Endothelial cell of umbilical vein (primary cell): ENCODE measurements around the gene LKAAEAR1. TPM values are rescaled to one million over a fixed set of nuclear protein-coding genes. Genes with fewer than 3 reads are reported as not detected.

Source experiments
- BruUV-seq: library from RNA; stranded (reverse); fragments of 400-500 nt; replicated peaks from 2 replicates; lab custom pipeline; 2021; lab: Mats Ljungman, UMichigan
- CTCF ChIA-PET: fragments of 300-600, 350-600 bp; sonication (Branson Sonifier 250); formaldehyde crosslinking; loops from one replicate; lab custom pipeline; 2021; ENCODE audit warnings: antibody characterized with exemption, inconsistent platforms; lab: Charles Lee
- POLR2A ChIA-PET: fragments of 300-600, 350-600 bp; sonication (Branson Sonifier 250); formaldehyde crosslinking; loops from one replicate; lab custom pipeline; 2021; ENCODE audit warnings: antibody characterized with exemption, inconsistent platforms; lab: Charles Lee
- DNase-seq: peaks from one replicate; pipeline ENCODE4 v3.0.0-alpha.2; 2011; ENCODE audit warnings: low read depth, low spot score
- FAIRE-seq: peaks from 2 replicates; lab custom pipeline; 2011; peaks lifted over from hg19 to GRCh38; lab: Jason Lieb, UNC
- H2AFZ ChIP-seq: 2 replicates; pipeline ENCODE4 v1.6.0; 2012; ENCODE audit warnings: low read depth, low read length, control low read depth, inconsistent platforms
- H3K27ac ChIP-seq: 2 replicates; pipeline ENCODE4 v1.5.1; 2011; ENCODE audit warnings: low read depth, mild to moderate bottlenecking, control low read depth, low read length, moderate library complexity; ENCODE audit not compliant: insufficient read depth
- H3K27me3 ChIP-seq, 2 experiments: 2 replicates each; pipeline versions ENCODE4 v1.6.0 to v1.6.1; 2011; ENCODE audit warnings: low read length in 2 of 2, mixed read lengths in 1 of 2; ENCODE audit not compliant: control insufficient read depth in 2 of 2, insufficient read depth in 2 of 2
- H3K36me3 ChIP-seq, 2 experiments: 2 replicates in 1 of 2; 3 replicates in 1 of 2; pipeline ENCODE4 v1.5.1; 2011; ENCODE audit warnings: low read length in 2 of 2, mild to moderate bottlenecking in 1 of 2, moderate library complexity in 1 of 2; ENCODE audit not compliant: control insufficient read depth in 2 of 2, insufficient read depth in 2 of 2; ENCODE audit errors: extremely low read depth in 1 of 2
- H3K4me1 ChIP-seq: 3 replicates; pipeline ENCODE4 v1.5.1; 2011; ENCODE audit warnings: mild to moderate bottlenecking, low read length; ENCODE audit not compliant: control insufficient read depth, insufficient read depth; ENCODE audit errors: extremely low read depth
- H3K4me2 ChIP-seq: 2 replicates; pipeline ENCODE4 v1.6.1; 2011; ENCODE audit warnings: low read length, control low read depth, mixed read lengths; ENCODE audit not compliant: insufficient read depth
- H3K4me3 ChIP-seq, 3 experiments: fragments of 200-600 bp in 1 of 3; sonication (generic), shearing (Covaris generic) in 1 of 3; replicated peaks in 1 of 3; 2 replicates each; pipeline ENCODE4 v1.5.1; 2011 to 2016; ENCODE audit warnings: control low read depth in 3 of 3, low read length in 3 of 3, mild to moderate bottlenecking in 2 of 3, inconsistent platforms in 1 of 3, low read depth in 1 of 3, moderate library complexity in 1 of 3; ENCODE audit not compliant: insufficient read depth in 1 of 3
- H3K79me2 ChIP-seq: 2 replicates; pipeline ENCODE4 v1.6.0; 2012; ENCODE audit warnings: low read length, inconsistent platforms; ENCODE audit not compliant: control insufficient read depth, insufficient read depth
- H3K9ac ChIP-seq: replicated peaks from 2 replicates; pipeline ENCODE3; 2011; ENCODE audit warnings: low read length, control low read depth; ENCODE audit not compliant: insufficient read depth; ENCODE audit errors: extremely low read depth
- H3K9me1 ChIP-seq: replicated peaks from 3 replicates; pipeline ENCODE4 v1.6.0; 2011; ENCODE audit warnings: mild to moderate bottlenecking, low read length; ENCODE audit not compliant: control insufficient read depth, insufficient read depth; ENCODE audit errors: extremely low read depth
- H3K9me3 ChIP-seq: replicated peaks from 2 replicates; pipeline ENCODE4 v1.5.1; 2012; ENCODE audit warnings: low read length, inconsistent platforms; ENCODE audit not compliant: control insufficient read depth, insufficient read depth
- H4K20me1 ChIP-seq: replicated peaks from 2 replicates; pipeline ENCODE3; 2011; ENCODE audit warnings: mild to moderate bottlenecking, low read length; ENCODE audit not compliant: control insufficient read depth, insufficient read depth; ENCODE audit errors: extremely low read depth
- FOS ChIP-seq: IDR thresholded peaks from 2 replicates; pipeline ENCODE4 v1.6.1; 2011; ENCODE audit warnings: mild to moderate bottlenecking, low read length, moderate library complexity, borderline replicate concordance; ENCODE audit not compliant: insufficient read depth
- JUN ChIP-seq: IDR thresholded peaks from 2 replicates; pipeline ENCODE4 v1.6.1; 2011; ENCODE audit warnings: borderline replicate concordance, low read depth; ENCODE audit not compliant: insufficient read length, insufficient read depth
- MAX ChIP-seq: IDR thresholded peaks from 2 replicates; pipeline ENCODE4 v1.6.1; 2011; ENCODE audit not compliant: insufficient read depth, insufficient read length
- MYC ChIP-seq: IDR thresholded peaks from one replicate; pipeline ENCODE4 v1.6.1; 2011; ENCODE audit warnings: mild to moderate bottlenecking, low read depth, low read length
- POLR2A ChIP-seq: IDR thresholded peaks from 2 replicates; pipeline ENCODE4 v1.6.1; 2012; ENCODE audit warnings: low read depth, mild to moderate bottlenecking, control low read depth, low read length
- POLR2AphosphoS5 ChIP-seq: IDR thresholded peaks from 2 replicates; pipeline ENCODE4 v1.6.1; 2012; ENCODE audit warnings: low read depth, mild to moderate bottlenecking, control low read depth, low read length, moderate library complexity; ENCODE audit not compliant: insufficient read depth
- dilution Hi-C: fragments of 300-500 bp; cut with MboI; formaldehyde crosslinking; loops from one replicate; pipeline ENCODE4 v1.15.0; 2019; ENCODE audit warnings: low sequenced_read_pairs; ENCODE audit not compliant: extremely low pct_ligation_motif_present
- intact Hi-C: fragments of 100-400 bp; cut with micrococcal nuclease; formaldehyde crosslinking; loops from one replicate; pipeline ENCODE4 v1.10.0; 2022
- polyA plus RNA-seq, 4 experiments: library from polyadenylated mRNA; depleted of rRNA in 3 of 4; stranded (reverse) in 3 of 4; unstranded in 1 of 4; fragments of >200 nt; gene quantifications; 2 replicates each; pipeline versions ENCODE4 v1.2.1 to v1.2.3, GENCODE V29; 2011 to 2012; ENCODE audit warnings: missing spikeins in 1 of 4
- total RNA-seq: library from RNA; stranded (reverse); gene quantifications from 2 replicates; pipeline ENCODE4 v1.2.3, GENCODE V29; 2021
- TF ChIP-seq, protein P1 (sequence below), 2 donors: IDR thresholded peaks; 1 replicate in 1 of 2; 2 replicates in 1 of 2; pipeline ENCODE4 v1.5.1; 2011; ENCODE audit warnings: low read length in 2 of 2, mild to moderate bottlenecking in 2 of 2, moderate library complexity in 2 of 2, control low read depth in 1 of 2, inconsistent platforms in 1 of 2, low read depth in 1 of 2; ENCODE audit not compliant: insufficient read depth in 1 of 2; ENCODE audit errors: extremely low read depth in 1 of 2

The LKAAEAR1 gene
- total and polyA plus RNA-seq, 2 donors (not counting 3 experiments of a cell fraction or from before 2014, with no cell fraction given): 0.29 TPM; not detected in 1

DNA sequence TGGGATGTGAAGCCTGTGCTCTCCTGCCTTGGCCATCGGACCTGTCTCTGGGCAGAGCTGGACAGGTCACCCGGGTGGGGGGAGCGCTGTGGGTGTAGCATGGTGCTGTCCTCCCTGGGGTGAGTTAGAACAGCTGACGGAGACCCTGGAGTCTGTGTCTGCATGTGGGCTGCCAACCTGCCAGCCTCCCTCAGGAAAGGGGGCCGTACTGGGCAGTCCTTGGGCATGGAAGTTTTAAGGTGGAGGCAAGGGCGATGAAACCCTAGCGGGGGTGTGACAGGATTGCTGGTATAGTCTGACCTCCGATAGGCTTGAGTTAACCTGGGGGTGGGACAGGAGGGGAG, 37.2 kb downstream of the LKAAEAR1 start:
- ChIA-PET CTCF (interaction anchor here (0.8 to 1.6 kb wide), 4 partner anchors 8 to 14 kb away, joined by 3 to 16 read pairs (median 4); no protein-coding TSS in a partner anchor), POLR2A (interaction anchor here (1.3 kb wide), 1 partner anchor 10 kb away, joined by 4 read pairs; no protein-coding TSS in a partner anchor)
- DNase-seq (peak; percentile 28), FAIRE-seq (no peak)
- intact Hi-C loops (loop anchor here (1.0 kb wide), 1 partner anchor 8 kb away; no protein-coding TSS in a partner anchor), dilution Hi-C loops (no loop called here)
- Histone ChIP-seq H3K79me2 (peaks cover 20% of the 10 kb centered on the region), H3K9me3 (no peaks in the 10 kb centered on the region), H3K4me3 (peak overlapping the region; percentile 76 to 88 (median 88)), H3K27ac (no peak overlapping the region), H3K9me1 (no peaks in the 10 kb centered on the region), H3K4me2 (peak overlapping the region; percentile 76), H3K9ac (peak overlapping the region; percentile 54), H4K20me1 (peaks cover 3% of the 10 kb centered on the region), H2AFZ (no peak overlapping the region), H3K36me3 (peaks cover 9 to 13% of the 10 kb centered on the region in 2 experiments), H3K4me1 (peaks cover 62% of the 10 kb centered on the region), H3K27me3 (no peaks in the 10 kb centered on the region)
- no TSS peak for BruUV-seq
- TF ChIP-seq FOS: no peak
- peak; percentile 63 for TF ChIP-seq POLR2A

DNA sequence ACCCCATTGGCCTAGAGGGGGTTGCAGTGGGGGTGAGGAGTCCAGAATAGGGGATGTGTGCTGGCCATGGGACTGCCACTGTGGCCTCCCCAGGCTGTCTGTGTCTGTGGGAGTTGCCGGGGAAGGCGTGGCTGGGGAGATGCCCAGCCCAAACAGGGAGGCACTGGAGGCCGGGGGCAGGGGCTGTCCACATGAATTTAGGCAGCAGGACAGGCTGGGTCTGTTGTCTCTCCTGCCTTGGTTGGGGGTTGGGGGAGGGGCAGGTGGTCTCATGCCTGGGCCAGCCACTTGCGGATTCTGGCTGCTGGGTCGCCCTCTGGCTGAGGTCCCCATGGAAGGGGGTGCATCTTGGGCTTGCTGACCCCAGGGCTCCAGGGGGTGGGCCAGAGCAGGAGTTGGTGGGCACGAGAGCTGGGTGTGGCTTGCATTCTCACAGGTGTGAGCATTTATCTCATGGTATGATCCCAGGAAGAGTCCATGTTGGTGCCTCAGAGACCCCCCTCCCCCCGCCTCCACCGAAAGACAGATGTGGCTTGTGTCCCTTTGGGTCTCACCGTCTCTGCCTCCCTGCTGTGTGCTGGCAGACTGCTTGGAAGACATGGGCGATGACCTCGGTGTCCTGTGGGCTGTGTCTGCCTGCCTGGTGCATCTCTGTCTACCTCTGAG, 38.7 kb downstream of the LKAAEAR1 start:
- POLR2A ChIA-PET: interaction anchor here (1.0 to 1.9 kb wide), 2 partner anchors 9 to 12 kb away, joined by 4 to 12 read pairs; no protein-coding TSS in a partner anchor
- no peaks in the 10 kb centered on the region for H3K27me3 ChIP-seq

More for the DNA sequence above, 38.7 kb downstream of the LKAAEAR1 start:
- CTCF ChIA-PET: interaction anchor here (0.7 to 1.9 kb wide), 4 partner anchors 10 to 65 kb away, joined by 3 to 7 read pairs (median 5); partner anchors contain the start of genes PRPF6 and SAMD10
- Histone ChIP-seq H3K9me1 (no peaks in the 10 kb centered on the region), H2AFZ (no peak overlapping the region), H3K4me2 (no peak overlapping the region), H3K79me2 (peaks cover 20% of the 10 kb centered on the region), H3K9me3 (no peaks in the 10 kb centered on the region), H3K4me3 (no peak overlapping the region), H3K27ac (no peak overlapping the region), H3K9ac (no peak overlapping the region), H4K20me1 (peaks cover 3% of the 10 kb centered on the region), H3K36me3 (peaks cover 9 to 13% of the 10 kb centered on the region in 2 experiments), H3K4me1 (peaks cover 67% of the 10 kb centered on the region)
- no TSS peak for BruUV-seq
- dilution Hi-C loops: no loop called here
- peak; percentile 49 for DNase-seq
- TF ChIP-seq JUN (no peak), MYC (no peak), POLR2AphosphoS5 (no peak), MAX (no peak), FOS (no peak), POLR2A (peak; percentile 53)
- TF ChIP-seq, protein P1, sequence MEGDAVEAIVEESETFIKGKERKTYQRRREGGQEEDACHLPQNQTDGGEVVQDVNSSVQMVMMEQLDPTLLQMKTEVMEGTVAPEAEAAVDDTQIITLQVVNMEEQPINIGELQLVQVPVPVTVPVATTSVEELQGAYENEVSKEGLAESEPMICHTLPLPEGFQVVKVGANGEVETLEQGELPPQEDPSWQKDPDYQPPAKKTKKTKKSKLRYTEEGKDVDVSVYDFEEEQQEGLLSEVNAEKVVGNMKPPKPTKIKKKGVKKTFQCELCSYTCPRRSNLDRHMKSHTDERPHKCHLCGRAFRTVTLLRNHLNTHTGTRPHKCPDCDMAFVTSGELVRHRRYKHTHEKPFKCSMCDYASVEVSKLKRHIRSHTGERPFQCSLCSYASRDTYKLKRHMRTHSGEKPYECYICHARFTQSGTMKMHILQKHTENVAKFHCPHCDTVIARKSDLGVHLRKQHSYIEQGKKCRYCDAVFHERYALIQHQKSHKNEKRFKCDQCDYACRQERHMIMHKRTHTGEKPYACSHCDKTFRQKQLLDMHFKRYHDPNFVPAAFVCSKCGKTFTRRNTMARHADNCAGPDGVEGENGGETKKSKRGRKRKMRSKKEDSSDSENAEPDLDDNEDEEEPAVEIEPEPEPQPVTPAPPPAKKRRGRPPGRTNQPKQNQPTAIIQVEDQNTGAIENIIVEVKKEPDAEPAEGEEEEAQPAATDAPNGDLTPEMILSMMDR (IDR thresholded peaks at IDR 0.05; ENCODE audit: extremely low read depth in 1 of 2, insufficient read depth in 1 of 2, low read depth in 1 of 2, low read length in 2 of 2): no peak
- intact Hi-C loops: no loop called here
- FAIRE-seq: peak; percentile 49
